Measurements from ENCODE around the gene CPT2.

DNA sequence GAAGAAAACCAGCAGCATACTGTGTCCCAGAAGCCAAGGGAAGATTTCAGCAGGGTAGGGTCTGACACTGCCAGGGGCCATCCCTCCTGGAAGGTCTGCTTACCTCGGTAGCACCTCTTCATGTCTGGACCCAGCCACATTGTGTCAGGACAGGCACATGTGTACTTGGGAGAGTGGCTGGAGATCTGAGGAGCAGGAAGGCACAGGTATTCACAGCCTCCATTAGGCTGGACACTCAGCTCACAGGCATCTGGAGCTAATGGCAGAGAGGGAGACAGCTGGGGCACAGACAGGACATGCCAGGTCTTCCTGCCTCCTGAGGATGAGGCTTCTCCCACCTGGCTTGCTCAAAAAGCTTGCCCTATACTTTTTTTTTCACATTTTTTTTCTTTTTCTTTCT lies 61.6 kb downstream of the CPT2 start:
- TF ChIP-seq, protein P1, sequence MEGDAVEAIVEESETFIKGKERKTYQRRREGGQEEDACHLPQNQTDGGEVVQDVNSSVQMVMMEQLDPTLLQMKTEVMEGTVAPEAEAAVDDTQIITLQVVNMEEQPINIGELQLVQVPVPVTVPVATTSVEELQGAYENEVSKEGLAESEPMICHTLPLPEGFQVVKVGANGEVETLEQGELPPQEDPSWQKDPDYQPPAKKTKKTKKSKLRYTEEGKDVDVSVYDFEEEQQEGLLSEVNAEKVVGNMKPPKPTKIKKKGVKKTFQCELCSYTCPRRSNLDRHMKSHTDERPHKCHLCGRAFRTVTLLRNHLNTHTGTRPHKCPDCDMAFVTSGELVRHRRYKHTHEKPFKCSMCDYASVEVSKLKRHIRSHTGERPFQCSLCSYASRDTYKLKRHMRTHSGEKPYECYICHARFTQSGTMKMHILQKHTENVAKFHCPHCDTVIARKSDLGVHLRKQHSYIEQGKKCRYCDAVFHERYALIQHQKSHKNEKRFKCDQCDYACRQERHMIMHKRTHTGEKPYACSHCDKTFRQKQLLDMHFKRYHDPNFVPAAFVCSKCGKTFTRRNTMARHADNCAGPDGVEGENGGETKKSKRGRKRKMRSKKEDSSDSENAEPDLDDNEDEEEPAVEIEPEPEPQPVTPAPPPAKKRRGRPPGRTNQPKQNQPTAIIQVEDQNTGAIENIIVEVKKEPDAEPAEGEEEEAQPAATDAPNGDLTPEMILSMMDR (IDR thresholded peaks at IDR 0.05; ENCODE audit: low read length): no peak
- TF ChIP-seq EZH2 (optimal IDR thresholded peaks at IDR 0.05; ENCODE audit: low read depth, low read length) (no peak), EZH2phosphoT487 (IDR thresholded peaks at IDR 0.05; ENCODE audit: low read length) (no peak)

Data from MM.1S (cell line).